NCI-H2196 (cell line): ENCODE data around the gene TAOK1.

Source experiments
- DNase-seq: peaks from one replicate; lab custom pipeline; 2025; ENCODE audit not compliant: unreplicated experiment; lab: John Stamatoyannopoulos, UW

Gene TAOK1

DNA sequence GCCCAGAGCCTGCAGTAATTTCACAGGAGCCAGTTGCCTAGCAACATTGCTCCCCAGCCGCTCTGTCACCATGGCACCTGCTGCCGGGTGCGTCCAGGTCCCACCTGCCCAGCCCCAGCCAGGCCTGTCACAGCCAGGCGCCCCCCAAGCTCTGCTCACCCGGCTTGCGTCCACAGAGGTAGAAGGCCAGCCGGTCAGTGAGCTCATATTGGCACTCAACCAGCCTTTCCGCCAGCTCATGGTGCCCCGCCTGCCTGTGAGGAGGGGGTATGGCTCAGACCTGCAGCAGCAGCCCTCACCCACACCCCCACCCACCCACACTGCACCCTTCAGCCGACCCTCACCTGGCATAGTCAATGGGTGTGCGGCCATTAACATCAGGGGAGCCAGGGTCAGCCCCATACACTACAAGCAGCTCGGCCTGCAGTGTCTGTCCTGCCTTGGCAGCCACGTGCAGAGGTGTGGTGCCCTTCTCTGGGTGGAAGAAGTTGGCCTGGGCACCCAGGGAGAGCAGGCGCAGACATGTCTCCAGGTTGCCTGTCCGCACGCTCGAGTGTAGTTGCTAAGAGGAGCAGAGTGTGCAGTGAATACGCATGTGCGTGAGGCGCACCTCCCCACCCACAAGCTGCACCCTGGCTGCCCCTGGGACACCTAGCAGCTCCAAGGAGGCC, 191.6 kb downstream of the TAOK1 start:
- no peak for DNase-seq

GRCh38 chr17:29582254-29582765, 192.1 kb downstream of the TAOK1 start:
- no peak for DNase-seq

GRCh38 chr17:29582772-29583171, 192.6 kb downstream of the TAOK1 start:
- DNase-seq, result no peak

DNA sequence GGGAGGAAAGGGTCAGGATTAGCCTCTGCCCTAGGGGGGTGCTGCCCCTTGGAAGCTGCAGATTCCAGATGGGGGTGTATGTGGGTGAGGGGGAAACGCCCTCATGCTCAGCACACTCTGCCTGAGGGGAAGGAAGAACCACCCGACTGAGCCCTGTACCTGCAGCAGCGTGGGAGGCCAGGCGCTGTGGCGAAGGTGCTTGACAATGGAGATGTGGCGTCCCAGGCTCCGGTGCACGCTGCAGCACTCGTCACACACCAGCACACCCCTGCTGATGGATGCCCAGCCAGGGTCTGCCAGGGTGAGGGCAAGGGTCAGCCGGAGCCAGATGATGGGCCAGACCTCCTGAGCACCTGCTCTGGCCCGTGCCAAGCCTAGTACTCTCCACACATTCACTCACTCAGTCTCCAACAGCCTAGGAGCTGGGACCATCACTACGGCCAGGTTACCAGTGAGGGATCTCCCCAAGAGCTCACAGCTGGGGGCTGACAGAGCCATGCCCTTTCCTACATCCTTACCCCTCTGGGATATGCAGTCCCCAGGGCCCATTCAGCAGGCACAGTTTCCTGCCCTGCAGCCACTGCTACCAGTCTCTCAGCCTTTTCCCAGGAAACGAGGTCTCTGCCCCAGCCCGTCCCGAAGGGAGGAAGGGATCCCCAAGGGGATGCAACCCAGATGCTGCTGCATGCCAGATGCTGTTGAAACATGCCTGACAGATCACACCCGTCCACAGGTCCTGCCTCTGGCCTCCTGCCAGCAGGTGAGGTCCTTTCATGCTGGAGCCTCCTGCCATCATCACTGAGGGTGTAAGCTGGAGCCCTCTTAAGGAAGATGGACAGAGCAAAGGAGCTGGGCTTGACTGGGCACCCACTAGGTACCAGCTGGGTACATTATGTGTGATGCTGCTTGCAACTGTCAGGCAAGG, 193.4 kb downstream of the TAOK1 start:
- no peak for DNase-seq

GRCh38 chr17:29584452-29585079, 194.4 kb downstream of the TAOK1 start:
- no peak for DNase-seq

DNA sequence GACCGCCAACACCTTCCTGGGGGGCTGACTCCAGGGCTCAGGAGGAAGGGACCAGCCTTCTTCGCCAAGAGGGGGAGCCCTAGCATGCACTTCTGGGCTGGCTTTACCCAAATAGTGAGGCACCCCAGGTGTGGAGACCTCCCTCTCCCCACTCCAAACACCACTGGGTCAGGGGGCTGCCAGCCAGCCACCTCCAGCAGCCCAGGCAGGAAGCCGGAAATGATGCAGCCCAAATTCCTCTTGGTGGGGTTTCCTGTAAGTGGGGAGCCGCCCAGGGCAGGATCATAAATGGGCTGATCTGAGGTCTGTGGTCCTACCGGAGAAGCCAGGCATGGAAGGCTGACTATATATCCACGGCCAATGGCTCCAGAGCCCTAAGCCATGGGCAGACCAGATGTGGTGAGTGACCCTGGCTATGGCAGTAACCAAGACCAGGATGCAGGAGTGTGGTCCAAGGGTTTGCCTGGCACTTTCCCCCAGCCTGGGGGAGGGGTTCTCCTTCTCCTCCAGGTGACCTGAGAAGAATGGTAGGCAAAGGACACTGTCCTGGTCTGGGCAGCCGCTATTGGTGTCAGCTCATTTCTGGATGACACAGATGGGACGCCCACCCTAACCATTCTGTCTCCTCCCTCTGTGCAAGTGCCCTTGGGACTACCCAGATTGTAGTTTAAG, 195.1 kb downstream of the TAOK1 start:
- no peak for DNase-seq

DNA sequence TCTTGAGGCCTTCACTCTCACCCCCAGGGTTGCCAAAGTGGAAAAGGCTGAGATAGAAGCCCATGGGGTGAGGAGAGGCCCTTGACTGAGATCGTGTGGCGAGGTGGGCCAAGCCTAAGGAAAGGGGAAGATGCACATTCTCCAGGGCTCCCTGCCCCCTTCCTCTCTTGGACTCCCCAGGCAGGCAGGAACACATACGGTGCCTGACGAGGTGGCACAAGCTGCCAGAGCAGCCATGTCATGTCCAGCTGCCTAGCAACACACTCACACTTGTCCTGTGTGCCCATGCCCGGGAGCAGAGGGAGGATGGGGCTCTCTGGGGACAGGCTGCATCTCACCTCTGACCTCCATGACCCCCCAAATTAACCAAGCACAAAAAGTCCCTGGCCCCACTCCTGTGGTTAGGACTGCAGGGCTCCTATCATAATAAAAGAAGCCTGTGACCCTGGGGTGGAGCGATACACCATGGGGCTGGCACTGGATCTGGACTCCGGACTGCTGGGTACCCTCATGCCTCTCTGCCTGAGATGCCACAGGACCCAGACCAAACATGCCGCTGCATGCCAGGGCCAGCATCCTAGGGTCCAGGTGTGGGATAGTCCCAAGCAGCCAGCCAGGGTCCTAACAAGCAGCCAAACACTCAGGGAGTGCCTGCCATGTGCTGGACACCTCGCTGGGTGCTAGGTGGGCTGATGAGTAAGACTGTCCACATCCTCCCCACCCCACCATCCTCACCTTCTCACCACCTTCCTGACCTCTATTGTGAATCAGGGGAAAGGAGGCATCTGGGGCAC, 196.7 kb downstream of the TAOK1 start:
- DNase-seq, result no peak

DNA sequence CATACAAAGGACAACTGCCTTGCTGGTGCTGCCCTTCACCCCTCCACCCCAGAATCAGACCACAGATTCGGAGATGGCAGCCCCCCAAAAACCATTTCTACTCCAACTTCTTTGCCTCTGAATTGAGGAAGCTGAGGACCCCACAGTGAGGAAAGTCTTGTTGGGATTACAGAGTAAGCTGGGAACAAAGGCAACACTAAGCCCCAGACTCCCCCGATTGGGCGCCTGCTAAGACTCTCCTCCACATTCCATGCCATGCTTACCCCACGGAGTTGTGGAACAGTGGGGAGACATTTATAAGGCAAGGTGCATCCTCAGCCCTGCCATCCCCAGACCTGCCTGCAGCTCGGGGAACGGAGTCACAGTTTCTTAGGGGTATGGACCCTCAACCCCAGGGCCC, 197.4 kb downstream of the TAOK1 start:
- no peak for DNase-seq

- DNase-seq, result no peak
These were observed 197.9 kb downstream of the TAOK1 start for GRCh38 chr17:29588017-29588561.

- DNase-seq, result no peak
These were observed 198.6 kb downstream of the TAOK1 start for GRCh38 chr17:29588562-29589411.

- peak; percentile 73 for DNase-seq
These were observed 199.6 kb downstream of the TAOK1 start, which contains the start of gene GIT1 for GRCh38 chr17:29589524-29590410. Gene GIT1 (minus strand): TSS chr17:29589648. CDS start chr17:29589378, 270 bp downstream.

DNA sequence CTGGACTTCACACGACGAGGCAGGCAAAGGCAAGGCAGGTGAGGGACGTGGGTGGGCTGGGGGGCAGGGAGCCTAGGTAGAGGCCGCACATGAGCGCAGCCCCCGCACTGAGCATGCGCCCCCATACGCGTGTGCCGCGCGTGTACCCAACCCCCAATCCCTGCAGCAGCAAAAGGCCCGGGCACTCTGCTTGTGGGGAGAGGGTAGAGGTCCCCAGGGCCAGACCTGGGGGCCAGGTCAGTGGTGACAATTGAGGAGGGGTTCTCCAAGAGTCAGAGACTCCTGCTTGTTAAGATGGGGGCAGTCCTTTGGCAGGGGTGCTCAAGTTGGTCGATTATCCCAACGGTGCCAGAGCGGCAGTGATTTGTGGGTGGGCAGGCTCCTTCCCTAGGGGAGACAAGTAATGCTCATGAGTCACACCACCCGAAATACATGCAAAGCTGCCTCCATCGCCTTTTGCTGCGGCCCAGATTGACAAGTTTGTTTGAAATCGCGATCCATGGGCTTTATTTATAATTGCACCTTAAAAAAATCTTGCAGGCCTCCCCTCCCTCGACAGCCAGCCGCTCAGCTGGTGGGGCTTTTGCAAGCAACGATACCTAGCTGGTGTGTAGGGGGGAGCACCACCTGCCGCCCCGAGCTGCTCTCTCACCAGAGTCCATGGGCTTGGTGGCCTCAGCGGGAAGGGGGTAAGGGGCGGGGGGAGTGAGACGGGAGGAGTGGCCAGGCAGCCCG, 200.4 kb downstream of the TAOK1 start:
- DNase-seq, result no peak

- DNase-seq, result peak; percentile 57
These were observed 201.1 kb downstream of the TAOK1 start for GRCh38 chr17:29591146-29591736.

- DNase-seq, result peak; percentile 77
These were observed 201.8 kb downstream of the TAOK1 start for GRCh38 chr17:29591737-29592608.

DNA sequence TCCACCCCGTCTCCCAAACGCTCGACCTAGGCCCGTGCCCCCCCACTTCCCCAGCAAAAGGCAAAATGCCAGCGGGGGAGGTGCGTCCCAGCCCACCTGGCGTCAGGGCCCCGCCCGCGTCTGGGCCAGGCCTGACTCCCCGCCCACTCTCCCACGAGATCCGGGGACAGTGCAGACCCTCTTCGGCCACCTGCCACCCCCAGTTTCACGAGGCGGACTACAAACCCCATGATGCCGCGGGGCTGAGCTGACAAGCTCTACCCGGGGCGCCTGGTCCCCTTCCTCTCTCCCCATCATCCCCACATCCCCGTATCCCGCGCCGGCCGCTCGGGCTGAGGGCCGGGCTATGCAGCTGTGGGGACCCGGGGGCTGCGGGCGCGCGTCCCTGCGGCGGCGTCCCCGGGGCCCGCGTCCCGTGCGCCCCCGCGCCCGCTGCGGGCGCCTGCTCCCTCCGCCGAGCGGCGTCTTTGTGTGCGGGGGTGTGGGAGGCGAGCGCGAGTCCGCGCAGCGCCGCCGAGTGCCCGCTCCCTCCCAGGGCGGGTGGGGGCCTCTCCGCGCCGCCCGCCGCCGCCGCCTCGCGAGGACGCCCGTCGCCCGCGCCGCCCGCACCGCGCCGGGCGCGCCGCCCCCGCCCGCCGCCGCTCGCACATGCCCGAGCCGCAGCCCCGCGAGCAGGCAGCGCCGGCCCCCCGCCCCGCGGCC, 202.8 kb downstream of the TAOK1 start, which contains the start of gene ANKRD13B:
ANKRD13B (plus strand) TSS at position 283 of the 702 bp plus-strand sequence. CDS start 490 bp downstream, outside the sequence.
- peak; percentile 57 for DNase-seq
